H1 (cell line): Measurements from ENCODE around the gene JMJD1C. TPM values are rescaled to one million over a fixed set of nuclear protein-coding genes. Genes with fewer than 3 reads are reported as not detected.

Source experiments
- CTCF ChIA-PET: fragments of 300-600 bp; sonication (Branson Sonifier 250); formaldehyde crosslinking; loops from one replicate; lab custom pipeline; 2021; ENCODE audit not compliant: partially characterized antibody; lab: Charles Lee
- POLR2A ChIA-PET: fragments of 300-600 bp; sonication (Branson Sonifier 250); formaldehyde crosslinking; loops from one replicate; lab custom pipeline; 2021; ENCODE audit warnings: inconsistent platforms; ENCODE audit not compliant: partially characterized antibody; lab: Charles Lee
- DNase-seq, 2 experiments: peaks; one replicate each; pipeline versions ENCODE4 v3.0.0 to v3.0.0-alpha.2; 2010 to 2022; ENCODE audit warnings: low spot score in 2 of 2, low read depth in 1 of 2, mixed read lengths in 1 of 2
- FAIRE-seq: peaks from 2 replicates; lab custom pipeline; 2011; peaks lifted over from hg19 to GRCh38; lab: Jason Lieb, UNC
- H2AFZ ChIP-seq: 2 replicates; pipeline ENCODE4 v1.8.1; 2012; ENCODE audit warnings: low read length, inconsistent platforms
- H2AK5ac ChIP-seq: 2 replicates; pipeline ENCODE4 v1.6.1; 2013; ENCODE audit warnings: low read depth, low read length
- H2BK120ac ChIP-seq: replicated peaks from 2 replicates; pipeline ENCODE3; 2013; ENCODE audit warnings: low read depth, low read length, inconsistent platforms
- H2BK12ac ChIP-seq: 2 replicates; pipeline ENCODE4 v1.6.1; 2013; ENCODE audit warnings: low read depth, low read length
- H2BK15ac ChIP-seq: 2 replicates; pipeline ENCODE4 v1.6.1; 2013; ENCODE audit warnings: low read length
- H2BK20ac ChIP-seq: 2 replicates; pipeline ENCODE4 v1.6.1; 2013; ENCODE audit warnings: low read length
- H2BK5ac ChIP-seq: 2 replicates; pipeline ENCODE4 v1.6.1; 2013; ENCODE audit warnings: low read depth, low read length
- H3K14ac ChIP-seq: 2 replicates; pipeline ENCODE4 v1.6.1; 2013; ENCODE audit warnings: inconsistent platforms; ENCODE audit not compliant: insufficient read length
- H3K18ac ChIP-seq: 2 replicates; pipeline ENCODE4 v1.6.1; 2013; ENCODE audit warnings: low read length; ENCODE audit errors: extremely low read depth
- H3K23ac ChIP-seq: 2 replicates; pipeline ENCODE4 v1.6.1; 2013; ENCODE audit warnings: inconsistent platforms; ENCODE audit not compliant: insufficient read length
- H3K23me2 ChIP-seq: 2 replicates; pipeline ENCODE4 v1.6.1; 2013; ENCODE audit warnings: low read depth, low read length
- H3K27ac ChIP-seq: 2 replicates; pipeline ENCODE4 v1.6.1; 2011; ENCODE audit warnings: low read depth, low read length, inconsistent platforms
- H3K27me3 ChIP-seq, 4 experiments: replicated peaks in 1 of 4; 1 replicate in 1 of 4; 2 replicates in 3 of 4; pipeline versions ENCODE4 v1.6.1 to v1.8.1; 2011 to 2013; ENCODE audit warnings: low read length in 3 of 4, mild to moderate bottlenecking in 3 of 4, inconsistent platforms in 2 of 4, mixed read lengths in 2 of 4, moderate library complexity in 1 of 4; ENCODE audit not compliant: control insufficient read depth in 3 of 4, insufficient read depth in 3 of 4; ENCODE audit errors: extremely low read depth in 1 of 4
- H3K36me3 ChIP-seq, 4 experiments: 2 replicates each; pipeline versions ENCODE4 v1.6.1 to v1.8.1; 2011 to 2013; ENCODE audit warnings: mild to moderate bottlenecking in 4 of 4, low read length in 3 of 4, moderate library complexity in 2 of 4, control low read depth in 1 of 4, inconsistent platforms in 1 of 4; ENCODE audit not compliant: insufficient read depth in 4 of 4, control insufficient read depth in 2 of 4
- H3K4ac ChIP-seq: replicated peaks from 2 replicates; pipeline ENCODE3; 2013; ENCODE audit warnings: low read length, low read depth, mixed read lengths, inconsistent platforms; ENCODE audit not compliant: insufficient read length
- H3K4me1 ChIP-seq, 4 experiments: replicated peaks in 1 of 4; 1 replicate in 1 of 4; 2 replicates in 3 of 4; pipeline versions ENCODE4 v1.6.1 to v1.8.1; 2011 to 2013; ENCODE audit warnings: low read length in 3 of 4, inconsistent platforms in 2 of 4, mixed read lengths in 1 of 4; ENCODE audit not compliant: insufficient read depth in 4 of 4, control insufficient read depth in 3 of 4
- H3K4me2 ChIP-seq, 2 experiments: 2 replicates each; pipeline versions ENCODE4 v1.6.1 to v1.8.1; 2011 to 2013; ENCODE audit warnings: low read depth in 2 of 2, low read length in 2 of 2, control low read depth in 1 of 2, inconsistent platforms in 1 of 2, mild to moderate bottlenecking in 1 of 2; ENCODE audit not compliant: insufficient read depth in 1 of 2
- H3K4me3 ChIP-seq, 4 experiments: fragments of 200-600, 300-600 bp in 1 of 4; sonication (generic), shearing (Covaris generic), sonication (Bioruptor Twin) in 1 of 4; 2 replicates each; pipeline versions ENCODE4 v1.5.1 to v1.8.1; 2011 to 2016; ENCODE audit warnings: low read length in 4 of 4, low read depth in 3 of 4, control low read depth in 2 of 4, inconsistent platforms in 2 of 4, mild to moderate bottlenecking in 2 of 4, mixed read lengths in 1 of 4, moderate library complexity in 1 of 4; ENCODE audit not compliant: insufficient read depth in 2 of 4; ENCODE audit errors: extremely low read depth in 1 of 4
- H3K56ac ChIP-seq: replicated peaks from 2 replicates; pipeline ENCODE3; 2013; ENCODE audit warnings: low read depth, mild to moderate bottlenecking, mixed read lengths, low read length, inconsistent platforms; ENCODE audit not compliant: insufficient read length
- H3K79me1 ChIP-seq: 2 replicates; pipeline ENCODE4 v1.6.1; 2013; ENCODE audit warnings: low read depth, low read length, control low read depth
- H3K79me2 ChIP-seq, 2 experiments: 2 replicates each; pipeline versions ENCODE4 v1.6.1 to v1.8.1; 2012 to 2013; ENCODE audit warnings: low read length in 2 of 2, mild to moderate bottlenecking in 2 of 2, inconsistent platforms in 1 of 2; ENCODE audit not compliant: insufficient read depth in 2 of 2, control insufficient read depth in 1 of 2
- H3K9ac ChIP-seq, 4 experiments: replicated peaks in 1 of 4; 1 replicate in 1 of 4; 2 replicates in 3 of 4; pipeline versions ENCODE4 v1.6.1 to v1.8.1; 2011 to 2013; ENCODE audit warnings: low read depth in 3 of 4, low read length in 3 of 4, control low read depth in 2 of 4, mild to moderate bottlenecking in 2 of 4, moderate library complexity in 2 of 4, inconsistent platforms in 1 of 4; ENCODE audit errors: extremely low read depth in 1 of 4
- H3K9me3 ChIP-seq, 2 experiments: 2 replicates each; pipeline versions ENCODE4 v1.6.1 to v1.8.1; 2012 to 2013; ENCODE audit warnings: mild to moderate bottlenecking in 2 of 2, moderate library complexity in 2 of 2, control low read depth in 1 of 2, inconsistent platforms in 1 of 2, low read depth in 1 of 2, low read length in 1 of 2, mixed read lengths in 1 of 2; ENCODE audit not compliant: insufficient read depth in 2 of 2
- H4K20me1 ChIP-seq, 2 experiments: replicated peaks in 1 of 2; 2 replicates each; pipeline versions ENCODE3 to v1.8.1; 2011 to 2013; ENCODE audit warnings: inconsistent platforms in 2 of 2, low read length in 2 of 2, mild to moderate bottlenecking in 1 of 2; ENCODE audit not compliant: insufficient read depth in 2 of 2, control insufficient read depth in 1 of 2
- H4K5ac ChIP-seq: 2 replicates; pipeline ENCODE4 v1.6.1; 2013; ENCODE audit warnings: low read length, low read depth, mixed read lengths, inconsistent platforms; ENCODE audit not compliant: insufficient read length
- H4K8ac ChIP-seq: 2 replicates; pipeline ENCODE4 v1.8.0; 2013; ENCODE audit warnings: mild to moderate bottlenecking, moderate library complexity, low read length, inconsistent platforms; ENCODE audit not compliant: insufficient read depth; ENCODE audit errors: extremely low read depth
- H4K91ac ChIP-seq: replicated peaks from 2 replicates; pipeline ENCODE3; 2013; ENCODE audit warnings: low read length, mixed read lengths, inconsistent platforms; ENCODE audit not compliant: insufficient read length
- ATF2 ChIP-seq: IDR thresholded peaks from 2 replicates; pipeline ENCODE4 v1.6.1; 2012; ENCODE audit warnings: low read length, inconsistent platforms
- CHD1 ChIP-seq: IDR thresholded peaks from 2 replicates; pipeline ENCODE4 v1.6.1; 2012; ENCODE audit warnings: low read depth, low read length, improper control_type of control experiment
- CREB1 ChIP-seq: IDR thresholded peaks from 2 replicates; pipeline ENCODE4 v1.6.1; 2012; ENCODE audit warnings: inconsistent platforms
- CTBP2 ChIP-seq: IDR thresholded peaks from 2 replicates; pipeline ENCODE4 v1.7.0; 2011; ENCODE audit warnings: borderline replicate concordance, mild to moderate bottlenecking, moderate library complexity, mixed read lengths, low read length; ENCODE audit not compliant: insufficient read depth, insufficient read length
- EGR1 ChIP-seq: IDR thresholded peaks from 2 replicates; pipeline ENCODE4 v1.6.1; 2011; ENCODE audit warnings: low read depth, low read length, borderline replicate concordance
- FOSL1 ChIP-seq: IDR thresholded peaks from 2 replicates; pipeline ENCODE4 v1.6.1; 2011; ENCODE audit warnings: mild to moderate bottlenecking, low read depth, low read length, moderate library complexity; ENCODE audit not compliant: insufficient read depth
- HDAC6 ChIP-seq: IDR thresholded peaks from one replicate; pipeline ENCODE4 v1.7.1; 2012; ENCODE audit warnings: low read depth, mild to moderate bottlenecking, inconsistent platforms, low read length, moderate library complexity
- PHF8 ChIP-seq: fragments of 200-600 bp; sonication (generic); conservative IDR thresholded peaks from 2 replicates; pipeline ENCODE4 v1.7.1; 2012; ENCODE audit warnings: low read depth, mild to moderate bottlenecking, inconsistent platforms, low read length, moderate library complexity
- POLR2AphosphoS5 ChIP-seq: IDR thresholded peaks from 2 replicates; pipeline ENCODE4 v1.6.1; 2011; ENCODE audit warnings: low read depth, low read length
- RNF2 ChIP-seq: fragments of 200-900, 300-1000 bp; sonication (generic); IDR thresholded peaks from 2 replicates; pipeline ENCODE4 v1.7.1; 2016; ENCODE audit warnings: borderline replicate concordance, low read depth, mild to moderate bottlenecking, antibody characterized with exemption, low read length; ENCODE audit not compliant: poor library complexity, severe bottlenecking; ENCODE audit errors: missing control alignments
- SIRT6 ChIP-seq: IDR thresholded peaks from one replicate; pipeline ENCODE4 v1.7.1; 2012; ENCODE audit warnings: low read length, inconsistent platforms
- SRF ChIP-seq: IDR thresholded peaks from 2 replicates; pipeline ENCODE4 v1.6.1; 2011; ENCODE audit warnings: mild to moderate bottlenecking, low read depth, low read length, moderate library complexity
- WGBS, 2 experiments: shearing (Covaris generic) in 1 of 2; methylation state at CpG; one replicate each; pipeline versions ENCODE4 v1.1.6 to v1.1.7; 2013 to 2015; ENCODE audit warnings: low lambda C conversion rate in 2 of 2, mixed read lengths in 2 of 2, inconsistent platforms in 1 of 2, low coverage in 1 of 2, missing lambda C conversion rate in 1 of 2; ENCODE audit not compliant: insufficient replicate concordance in 2 of 2, insufficient coverage in 1 of 2, insufficient read length in 1 of 2; ENCODE audit errors: extremely low coverage in 1 of 2, missing lambda C conversion rate in 1 of 2; 5-methylcytosine and 5-hydroxymethylcytosine counted together
- polyA plus RNA-seq, 7 experiments: library from polyadenylated mRNA; depleted of rRNA in 3 of 7; stranded (reverse) in 5 of 7; unstranded in 2 of 7; fragments of >200 nt in 5 of 7; fragments of 200-250 nt in 2 of 7; gene quantifications; 1 replicate in 5 of 7; 2 replicates in 1 of 7; 4 replicates in 1 of 7; pipeline versions ENCODE4 v1.2.1 to v1.2.3, GENCODE V29; 2011 to 2013; ENCODE audit warnings: missing spikeins in 2 of 7, mixed read lengths in 2 of 7
- total RNA-seq: library from RNA; stranded (reverse); fragmentation: NEBNext Ultra II Directional; extraction: Animal tissue kit (Norgen Biotek cat#: 25700); gene quantifications from 2 replicates; pipeline ENCODE4 v1.2.1, GENCODE V29; 2021

The JMJD1C gene
- total and polyA plus RNA-seq, 2 of the 8 experiments (the other 6 are each of a cell fraction or from before 2014, with no cell fraction given): 54.5 to 210 TPM

- FAIRE-seq (no peak), DNase-seq (no peak)
- H4K5ac ChIP-seq: no peak overlapping the region
- no peaks in the 10 kb centered on the region for H3K9me3 ChIP-seq
- H3K79me1 ChIP-seq: peaks cover 5% of the 10 kb centered on the region
- no peak overlapping the region for H2AK5ac ChIP-seq
- H4K91ac ChIP-seq: no peak overlapping the region
- no peak overlapping the region for H2BK15ac ChIP-seq
- no peak overlapping the region for H2AFZ ChIP-seq
- no peaks in the 10 kb centered on the region for H3K23me2 ChIP-seq
- no peak overlapping the region for H3K4ac ChIP-seq
- H3K36me3 ChIP-seq: no peaks in the 10 kb centered on the region
- no peak overlapping the region for H3K23ac ChIP-seq
- H3K4me2 ChIP-seq: no peak overlapping the region
- no peak overlapping the region for H3K14ac ChIP-seq
- no peak overlapping the region for H3K4me3 ChIP-seq
- H3K27ac ChIP-seq: 0 out of 2 replicates have a peak overlapping the region, but pooled peaks have one; percentile 14
- 0 out of 2 replicates have a peak overlapping the region, but pooled peaks have one; percentile 20 for H2BK12ac ChIP-seq
- POLR2A ChIA-PET: interaction anchor here (1.4 to 1.5 kb wide), 3 partner anchors 12 to 166 kb away, joined by 3 to 6 read pairs (median 4); no protein-coding TSS in a partner anchor
- peaks cover 0 to 57% of the 10 kb centered on the region in 2 experiments; a peak in 2 of 4 replicates for H3K79me2 ChIP-seq
- peaks cover 0 to 3% of the 10 kb centered on the region in 2 experiments for H4K20me1 ChIP-seq
- H3K18ac ChIP-seq: no peak overlapping the region
- no peak overlapping the region for H2BK120ac ChIP-seq
- CTCF ChIA-PET: interaction anchor here (0.8 to 1.0 kb wide), 2 partner anchors 18 to 422 kb away, joined by 3 to 4 read pairs; no protein-coding TSS in a partner anchor
- no peak overlapping the region for H3K56ac ChIP-seq
- WGBS, 2 experiments: 92% methylated on average over 8 of the region's 8 CpGs; no CpG with 5 or more reads in 1 of the 2 experiments
- H4K8ac ChIP-seq: no peak overlapping the region
- H2BK20ac ChIP-seq: no peak overlapping the region
- peaks cover 0 to 4% (median 0%) of the 10 kb centered on the region in 4 experiments; a peak in 1 of 7 replicates for H3K4me1 ChIP-seq
- H2BK5ac ChIP-seq: no peak overlapping the region
- no peaks in the 10 kb centered on the region for H3K27me3 ChIP-seq
- H3K9ac ChIP-seq: no peak overlapping the region
- no peak for TF ChIP-seq HDAC6
- no peak for TF ChIP-seq FOSL1
- no peak for TF ChIP-seq POLR2AphosphoS5
- TF ChIP-seq SIRT6: no peak
- TF ChIP-seq PHF8: no peak
- TF ChIP-seq RNF2: no peak
- TF ChIP-seq CHD1: no peak
- no peak for TF ChIP-seq EGR1
- TF ChIP-seq CTBP2: no peak
- TF ChIP-seq ATF2: no peak
- TF ChIP-seq CREB1: no peak
- no peak for TF ChIP-seq SRF
Measured at GRCh38 chr10:63297941-63298340, 167.8 kb downstream of the JMJD1C start.
